ENCODE data around the gene SRMS. TPM values are rescaled to one million over a fixed set of nuclear protein-coding genes. Genes with fewer than 3 reads are reported as not detected.
"Not testable (repeated sequence)": the region's sequence is repeated elsewhere in the genome, so short reads cannot be mapped to it uniquely, and the experiment has no call there.

Gene SRMS
- total RNA-seq, 1 donor from 2014 or later, result not detected

GRCh38 chr20:63580796-63581461 lies 33.4 kb upstream of the SRMS start:
- no peak for DNase-seq (ENCODE audit: low spot score)
- intact Hi-C loops (cut with DNase I), result no loop called here

GRCh38 chr20:63579017-63579694 lies 31.6 kb upstream of the SRMS start:
- intact Hi-C loops (cut with DNase I), result no loop called here
- no peak for DNase-seq (ENCODE audit: low spot score)

- DNase-seq (ENCODE audit: low spot score), result no peak
- intact Hi-C loops (cut with DNase I), result no loop called here
These were observed 30.9 kb upstream of the SRMS start for GRCh38 chr20:63578224-63579016.

- no peak for DNase-seq (ENCODE audit: low spot score)
- intact Hi-C loops (cut with DNase I), result no loop called here
These were observed 29.9 kb upstream of the SRMS start for GRCh38 chr20:63577317-63577894.

- DNase-seq (ENCODE audit: low spot score), result no peak
- intact Hi-C loops (cut with DNase I), result no loop called here
These were observed 28.8 kb upstream of the SRMS start for GRCh38 chr20:63576311-63576710.

- intact Hi-C loops (cut with DNase I), result no loop called here
- DNase-seq (ENCODE audit: low spot score), result no peak
These were observed 27.5 kb upstream of the SRMS start for GRCh38 chr20:63574829-63575743.

DNA sequence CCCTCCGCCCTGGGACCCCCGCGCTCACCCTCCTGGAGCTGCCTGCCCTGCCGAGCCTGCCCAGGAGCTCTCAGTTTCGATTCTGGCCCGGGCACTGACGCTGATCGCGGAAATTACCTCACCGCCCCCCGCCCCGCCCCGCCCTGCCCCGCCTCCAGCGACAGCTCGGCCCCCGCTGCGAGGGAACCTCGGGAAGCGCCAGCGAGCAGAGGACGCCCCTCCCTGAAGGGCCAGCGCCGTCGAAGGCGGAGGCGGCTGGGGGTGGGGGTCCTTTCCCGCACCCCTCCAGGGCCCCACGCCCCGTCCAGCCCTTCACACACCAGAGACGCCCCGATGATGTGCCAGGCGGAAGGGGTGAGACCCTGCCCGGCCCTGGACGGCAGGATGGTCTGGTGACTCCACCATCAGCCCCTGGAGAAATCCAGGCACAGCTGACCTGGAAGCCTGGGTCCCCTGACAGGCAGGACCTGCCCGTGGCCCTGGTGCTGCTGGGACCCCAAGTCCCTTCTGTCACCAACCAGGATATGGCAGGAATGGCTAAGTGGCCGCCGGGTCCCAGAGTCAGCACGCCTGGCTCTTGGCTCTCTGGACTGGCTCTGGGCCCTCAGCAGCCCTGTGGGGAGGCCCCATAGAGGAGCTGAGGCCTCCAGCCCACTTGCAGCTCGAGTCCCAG lies 26.7 kb upstream of the SRMS start, which contains the start of gene HELZ2:
Gene HELZ2 (minus strand): TSS at position 84 of the 673 bp plus-strand sequence. CDS start 1,854 bp downstream, outside the sequence.
- intact Hi-C loops (cut with DNase I), result no loop called here
- DNase-seq (ENCODE audit: low spot score), result peak; percentile 94

DNA sequence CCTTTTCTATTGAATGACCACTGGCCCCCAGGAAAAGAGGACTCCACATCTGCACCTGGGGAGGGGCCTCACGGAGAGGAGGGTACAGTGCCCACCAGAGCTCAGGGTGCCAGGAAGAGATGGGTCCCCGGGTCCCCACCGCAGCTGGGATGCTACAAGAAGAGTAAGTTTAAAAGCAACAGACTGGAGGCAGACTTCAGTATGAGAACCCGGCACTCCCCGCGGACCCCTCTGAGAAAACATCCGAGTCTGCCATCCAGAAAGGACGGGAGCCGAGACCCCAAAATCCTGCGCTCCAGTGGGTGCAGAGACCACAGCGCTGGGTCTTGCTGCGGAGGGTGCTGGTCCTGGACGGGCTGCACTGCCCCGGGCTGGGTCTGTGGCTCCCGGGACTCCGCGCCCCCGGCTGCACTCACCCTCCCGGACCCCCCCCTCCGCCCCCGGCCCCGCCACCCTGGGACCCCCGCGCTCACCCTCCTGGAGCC lies 26.1 kb upstream of the SRMS start:
- intact Hi-C loops (cut with DNase I), result no loop called here

GRCh38 chr20:63572788-63573646 lies 25.5 kb upstream of the SRMS start:
- intact Hi-C loops (cut with DNase I), result no loop called here
- DNase-seq (ENCODE audit: low spot score), result no peak

More for the DNA sequence above, 26.1 kb upstream of the SRMS start:
- no peak for DNase-seq (ENCODE audit: low spot score)

- no peak for DNase-seq (ENCODE audit: low spot score)
- intact Hi-C loops (cut with DNase I), result no loop called here
These were observed 24.7 kb upstream of the SRMS start for GRCh38 chr20:63572071-63572787.

- DNase-seq (ENCODE audit: low spot score); intact Hi-C loops (cut with DNase I): not testable (repeated sequence)
These were observed 23.5 kb upstream of the SRMS start for GRCh38 chr20:63571087-63571478.

GRCh38 chr20:63570281-63571086 lies 22.9 kb upstream of the SRMS start:
- DNase-seq (ENCODE audit: low spot score), result no peak
- intact Hi-C loops (cut with DNase I), result no loop called here

- intact Hi-C loops (cut with DNase I), result no loop called here
- no peak for DNase-seq (ENCODE audit: low spot score)
These were observed 21.7 kb upstream of the SRMS start for GRCh38 chr20:63568986-63569949.

GRCh38 chr20:63568170-63568981 lies 20.8 kb upstream of the SRMS start:
- intact Hi-C loops (cut with DNase I), result no loop called here
- no peak for DNase-seq (ENCODE audit: low spot score)
